AG09309 (cell line): ENCODE measurements around the gene XPNPEP1.

Experiments
- DNase-seq: peaks from one replicate; pipeline ENCODE4 v3.0.0-alpha.2; 2010; ENCODE audit warnings: low read depth
- H3K4me3 ChIP-seq: 2 replicates; pipeline ENCODE4 v1.5.1; 2011; ENCODE audit warnings: mild to moderate bottlenecking, low read depth, low read length, moderate library complexity; ENCODE audit not compliant: control insufficient read depth
- TF ChIP-seq, protein P1 (sequence below): IDR thresholded peaks from 2 replicates; pipeline ENCODE4 v1.5.1; 2011; ENCODE audit warnings: mild to moderate bottlenecking, low read depth, low read length, inconsistent platforms; ENCODE audit not compliant: insufficient read depth, control insufficient read depth; ENCODE audit errors: missing control alignments

The XPNPEP1 gene

DNA sequence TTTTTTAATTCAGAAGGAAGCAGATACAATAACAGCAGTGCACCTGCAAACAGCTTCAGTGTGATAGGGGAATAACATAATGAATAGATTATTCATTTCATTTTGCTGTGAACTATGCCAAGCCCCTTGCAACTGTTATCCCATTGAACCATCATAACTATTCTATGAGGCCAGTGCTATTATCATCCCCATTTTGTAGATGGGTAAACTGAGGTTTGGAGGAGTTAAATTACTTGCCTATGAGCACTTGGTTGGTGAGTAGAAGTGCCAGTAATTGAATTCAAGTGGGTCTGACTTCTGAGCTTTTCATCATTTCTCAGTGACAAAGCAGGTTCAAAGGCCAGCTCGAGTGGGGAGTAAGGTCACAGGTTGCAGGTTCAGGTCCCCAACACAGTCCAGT lies 16.8 kb upstream of the XPNPEP1 start:
- TF ChIP-seq, protein P1, sequence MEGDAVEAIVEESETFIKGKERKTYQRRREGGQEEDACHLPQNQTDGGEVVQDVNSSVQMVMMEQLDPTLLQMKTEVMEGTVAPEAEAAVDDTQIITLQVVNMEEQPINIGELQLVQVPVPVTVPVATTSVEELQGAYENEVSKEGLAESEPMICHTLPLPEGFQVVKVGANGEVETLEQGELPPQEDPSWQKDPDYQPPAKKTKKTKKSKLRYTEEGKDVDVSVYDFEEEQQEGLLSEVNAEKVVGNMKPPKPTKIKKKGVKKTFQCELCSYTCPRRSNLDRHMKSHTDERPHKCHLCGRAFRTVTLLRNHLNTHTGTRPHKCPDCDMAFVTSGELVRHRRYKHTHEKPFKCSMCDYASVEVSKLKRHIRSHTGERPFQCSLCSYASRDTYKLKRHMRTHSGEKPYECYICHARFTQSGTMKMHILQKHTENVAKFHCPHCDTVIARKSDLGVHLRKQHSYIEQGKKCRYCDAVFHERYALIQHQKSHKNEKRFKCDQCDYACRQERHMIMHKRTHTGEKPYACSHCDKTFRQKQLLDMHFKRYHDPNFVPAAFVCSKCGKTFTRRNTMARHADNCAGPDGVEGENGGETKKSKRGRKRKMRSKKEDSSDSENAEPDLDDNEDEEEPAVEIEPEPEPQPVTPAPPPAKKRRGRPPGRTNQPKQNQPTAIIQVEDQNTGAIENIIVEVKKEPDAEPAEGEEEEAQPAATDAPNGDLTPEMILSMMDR, result no peak
- no peak overlapping the region for H3K4me3 ChIP-seq
- DNase-seq, result no peak

DNA sequence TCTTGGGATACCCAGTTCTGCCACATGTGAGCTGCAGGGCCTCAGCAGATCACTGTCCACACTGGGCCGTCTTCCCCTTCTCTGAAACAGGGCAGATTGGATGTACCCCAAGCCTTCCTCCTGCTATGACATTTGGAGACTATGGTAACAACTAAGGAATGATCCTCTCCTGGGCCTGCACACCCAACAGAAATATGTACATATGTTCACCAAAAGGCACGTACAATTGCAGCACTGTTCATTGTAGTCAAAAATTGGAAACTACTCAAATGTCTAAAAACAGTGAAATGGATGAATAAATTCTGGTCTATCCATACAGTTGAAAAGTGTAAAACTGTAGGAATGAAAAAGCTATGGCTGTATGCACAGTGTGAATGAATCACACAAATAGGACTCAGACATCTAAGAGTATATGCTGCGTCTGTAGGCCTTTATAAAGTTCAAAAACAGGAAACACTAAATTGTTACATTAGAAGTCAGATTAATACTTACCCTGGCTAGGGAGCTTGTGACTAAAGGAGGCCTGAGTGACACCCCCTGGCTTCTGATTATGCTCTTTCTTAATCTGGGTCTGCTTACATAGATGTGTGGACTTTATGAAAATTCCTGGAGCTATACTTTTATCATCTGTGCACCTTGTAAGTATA lies 16.1 kb upstream of the XPNPEP1 start:
- DNase-seq, result no peak
- TF ChIP-seq, protein P1, result no peak
- H3K4me3 ChIP-seq, result no peak overlapping the region

DNA sequence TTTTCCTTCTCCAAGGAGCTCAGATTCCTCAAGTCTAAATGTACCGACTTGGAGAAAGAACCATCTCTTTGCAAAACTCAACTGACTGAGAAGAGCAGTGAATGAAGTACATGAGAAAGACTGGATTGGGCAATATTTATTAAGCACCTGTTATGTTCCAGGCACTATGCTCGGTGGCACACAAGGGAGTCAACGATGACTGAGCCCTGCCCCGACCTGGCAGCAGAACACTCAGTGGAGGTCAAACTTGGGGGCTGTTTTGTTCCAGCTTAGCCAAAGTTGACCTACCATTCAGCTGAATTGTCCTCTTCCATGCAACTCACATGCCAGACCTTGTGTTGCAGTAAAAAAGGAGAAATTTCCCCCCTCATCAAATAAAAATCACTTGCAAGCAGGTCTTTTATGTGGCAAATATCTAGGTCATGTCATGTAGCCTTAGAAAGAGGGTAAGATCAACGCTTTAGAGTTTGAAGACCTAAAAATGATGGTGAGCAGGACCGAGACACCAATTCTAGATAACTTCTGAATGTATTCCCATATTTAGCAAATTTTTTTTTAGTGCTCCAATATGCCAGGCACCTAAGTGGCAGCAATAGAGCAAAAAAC lies 14.3 kb upstream of the XPNPEP1 start:
- no peak overlapping the region for H3K4me3 ChIP-seq
- no peak for DNase-seq
- TF ChIP-seq, protein P1, result no peak

DNA sequence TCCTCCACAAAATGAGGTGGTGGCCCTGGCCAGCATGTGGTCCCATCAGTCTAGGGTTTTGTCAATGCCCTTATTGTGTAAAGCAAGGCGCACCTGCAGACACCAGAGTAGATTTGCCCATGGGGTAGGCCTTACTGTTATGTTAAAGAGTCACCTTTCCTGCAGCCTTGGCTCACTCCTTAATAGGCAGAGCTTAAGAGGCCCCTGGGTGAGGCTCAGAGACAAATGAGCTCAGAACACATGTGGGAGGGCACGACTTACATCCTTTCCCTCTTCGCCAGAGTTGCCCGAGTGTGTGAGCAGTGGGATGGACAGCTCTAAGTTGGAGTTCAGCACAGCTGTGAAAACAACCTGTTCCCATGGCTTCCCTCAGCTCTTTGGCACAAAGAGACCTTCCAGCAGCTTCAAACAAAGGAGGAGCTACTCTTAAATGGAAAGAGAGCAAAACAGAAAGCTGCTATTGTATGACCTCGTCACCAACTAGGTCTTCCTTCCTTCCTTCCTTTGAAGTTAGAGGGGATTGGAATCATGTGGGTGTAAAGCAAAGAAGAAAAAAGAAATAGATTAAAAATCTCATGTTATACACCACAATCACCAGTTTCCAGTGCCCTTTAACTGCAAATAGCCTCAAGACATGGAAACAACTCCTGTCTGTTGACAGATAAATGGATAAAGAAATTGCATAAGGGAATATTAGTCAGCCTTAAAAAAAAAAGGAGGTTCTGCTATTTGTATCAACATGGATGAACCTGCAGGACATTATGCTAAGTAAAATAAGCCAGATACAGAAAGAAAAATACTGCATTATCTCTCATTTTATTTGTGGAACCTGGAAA lies 11.9 kb upstream of the XPNPEP1 start:
- TF ChIP-seq, protein P1, result no peak
- no peak overlapping the region for H3K4me3 ChIP-seq
- peak; percentile 16 for DNase-seq

DNA sequence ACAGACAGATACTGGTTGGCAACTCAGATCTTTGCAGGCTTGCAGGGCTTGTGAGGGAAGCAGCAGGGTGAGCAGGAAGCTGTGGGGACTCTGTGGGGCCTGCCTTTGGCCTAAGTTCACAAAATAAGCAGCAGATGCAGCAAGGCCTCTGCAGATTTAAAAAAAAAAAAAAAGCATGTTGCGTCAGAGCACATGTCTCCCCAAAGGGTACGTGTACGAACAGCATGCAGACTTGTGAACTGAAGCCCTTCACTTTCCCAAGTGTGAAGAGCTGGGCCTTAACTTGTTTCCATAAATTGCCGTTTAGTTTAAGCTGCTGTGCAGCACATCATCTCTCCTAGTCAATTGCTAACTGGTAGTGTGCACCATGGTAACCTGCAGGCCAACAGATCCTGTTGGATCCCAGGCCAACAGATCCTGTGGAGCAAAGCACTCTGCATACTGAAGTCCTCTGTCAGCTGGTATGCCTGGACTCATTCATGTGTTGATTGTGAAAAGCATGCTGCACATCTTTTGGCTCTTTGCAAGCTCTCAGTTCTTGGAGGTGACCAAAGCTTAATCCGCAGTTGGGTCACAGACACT lies 10.8 kb upstream of the XPNPEP1 start:
- no peak for DNase-seq
- TF ChIP-seq, protein P1, result no peak
- no peak overlapping the region for H3K4me3 ChIP-seq

DNA sequence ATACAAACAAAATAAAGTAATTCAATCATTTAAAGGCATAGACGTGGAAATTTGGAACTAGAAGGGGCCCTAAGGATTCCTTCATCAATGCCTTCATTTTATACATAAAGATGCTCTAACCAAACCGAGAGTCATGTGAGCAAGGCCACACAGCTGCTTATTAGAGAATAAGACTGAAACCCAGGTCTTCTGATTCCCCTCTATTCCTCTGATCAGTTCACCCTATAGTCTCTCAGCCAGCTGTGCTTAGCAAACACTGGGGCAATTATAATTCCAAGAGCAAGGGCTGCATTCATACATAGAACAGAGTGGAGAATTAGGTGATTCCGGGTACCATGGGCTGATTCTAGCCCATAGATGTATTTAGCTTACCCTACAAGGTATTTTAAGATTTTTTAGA lies 9.7 kb upstream of the XPNPEP1 start:
- TF ChIP-seq, protein P1, result no peak
- H3K4me3 ChIP-seq, result no peak overlapping the region
- DNase-seq, result no peak
